Measurements from ENCODE around the gene ADAM8. TPM values are rescaled to one million over a fixed set of nuclear protein-coding genes. Genes with fewer than 3 reads are reported as not detected.

ADAM8 gene
- total and polyA plus RNA-seq, 2 donors (not counting 1 experiment from before 2014, with no cell fraction given), result 116 to 196 TPM

- Histone ChIP-seq H3K9ac (ENCODE audit: low read length) (peak overlapping the region; percentile 0), H3K27me3 (replicated peaks in 1 of 4; ENCODE audit: control extremely low read depth in 1 of 4, control insufficient read depth in 3 of 4, insufficient read depth in 4 of 4, low read length in 3 of 4) (no peaks in the 10 kb centered on the region), H3K36me3 (replicated peaks in 1 of 2; ENCODE audit: control extremely low read depth in 1 of 2, control insufficient read depth in 1 of 2, extremely low read depth in 1 of 2, insufficient read depth in 2 of 2, low read length in 1 of 2) (peaks cover 0 to 29% of the 10 kb centered on the region in 2 experiments), H3K9me3 (ENCODE audit: control extremely low read depth in 1 of 3, control insufficient read depth in 2 of 3, insufficient read depth in 1 of 3, low read length in 2 of 3) (no peaks in the 10 kb centered on the region), H3K4me3 (ENCODE audit: control extremely low read depth in 1 of 5, extremely low read depth in 1 of 5, insufficient read depth in 1 of 5, low read depth in 2 of 5, low read length in 4 of 5) (peak overlapping the region in 1 of 5 experiments; percentile 83), H2AFZ (ENCODE audit: insufficient read depth, low read depth, low read length, poor library complexity, severe bottlenecking) (no peak overlapping the region), H3K4me2 (replicated peaks; ENCODE audit: low read depth, low read length, poor library complexity, severe bottlenecking) (peak overlapping the region; percentile 99), H3K27ac (ENCODE audit: low read length in 2 of 2) (peak overlapping the region; percentile 57 to 97), H3K79me2 (ENCODE audit: control insufficient read depth, insufficient read depth, low read length) (peaks cover 12% of the 10 kb centered on the region), H4K20me1 (ENCODE audit: control insufficient read depth, insufficient read depth, low read length, poor library complexity, severe bottlenecking) (peaks cover 21% of the 10 kb centered on the region), H3K4me1 (ENCODE audit: control insufficient read depth in 2 of 2, insufficient read depth in 2 of 2, low read length in 2 of 2) (peaks cover 45 to 70% of the 10 kb centered on the region in 2 donors)
- WGBS (ENCODE audit: insufficient coverage), result 79% methylated on average over 22 of the region's 25 CpGs
- no peak for ATAC-seq (ENCODE audit: low read depth)
- Mint-ChIP-seq H3K4me3 (peak overlapping the region; percentile 90), H3K27me3 (no peaks in the 10 kb centered on the region), H3K27ac (peak overlapping the region; percentile 95), H3K4me1 (peaks cover 43% of the 10 kb centered on the region), H3K9me3 (ENCODE audit: insufficient read depth) (no peaks in the 10 kb centered on the region)
- ChIA-PET POLR2A (interaction anchor here (0.7 to 2.1 kb wide), 3 partner anchors 13 to 19 kb away, joined by 3 to 10 read pairs (median 5); no protein-coding TSS in a partner anchor), CTCF (interaction anchor here (0.9 to 3.7 kb wide), 9 partner anchors 13 to 243 kb away, joined by 3 to 21 read pairs (median 5); no protein-coding TSS in a partner anchor)
- intact Hi-C loops (cut with micrococcal nuclease), result loop anchor here (5.0 to 10.0 kb wide), 2 partner anchors 115 to 133 kb away; partner anchors contain the start of gene MTG1
- TF ChIP-seq CTCF (IDR thresholded peaks at IDR 0.05) (no peak), EZH2 (IDR thresholded peaks at IDR 0.05; ENCODE audit: borderline replicate concordance, insufficient read depth, low read depth, low read length, poor library complexity, severe bottlenecking) (no peak)
- peak; percentile 43 for DNase-seq
These were observed 767 bp upstream of the ADAM8 start for GRCh38 chr10:133277277-133277992.

- Mint-ChIP-seq H3K4me1 (peaks cover 43% of the 10 kb centered on the region), H3K27ac (peak overlapping the region; percentile 95), H3K9me3 (ENCODE audit: insufficient read depth) (no peaks in the 10 kb centered on the region), H3K27me3 (no peaks in the 10 kb centered on the region), H3K4me3 (peak overlapping the region; percentile 89)
- DNase-seq (no peak), ATAC-seq (ENCODE audit: low read depth) (no peak)
- peaks cover 0 to 29% of the 10 kb centered on the region in 2 experiments for H3K36me3 ChIP-seq (replicated peaks in 1 of 2; ENCODE audit: control extremely low read depth in 1 of 2, control insufficient read depth in 1 of 2, extremely low read depth in 1 of 2, insufficient read depth in 2 of 2, low read length in 1 of 2)
- TF ChIP-seq EZH2 (IDR thresholded peaks at IDR 0.05; ENCODE audit: borderline replicate concordance, insufficient read depth, low read depth, low read length, poor library complexity, severe bottlenecking) (no peak), CTCF (IDR thresholded peaks at IDR 0.05) (no peak)
- intact Hi-C loops (cut with micrococcal nuclease), result loop anchor here (5.0 to 10.0 kb wide), 2 partner anchors 116 to 131 kb away; partner anchors contain the start of gene MTG1
- peaks cover 45 to 70% of the 10 kb centered on the region in 2 donors for H3K4me1 ChIP-seq (ENCODE audit: control insufficient read depth in 2 of 2, insufficient read depth in 2 of 2, low read length in 2 of 2)
- H3K4me2 ChIP-seq (replicated peaks; ENCODE audit: low read depth, low read length, poor library complexity, severe bottlenecking), result peak overlapping the region; percentile 99
- H2AFZ ChIP-seq (ENCODE audit: insufficient read depth, low read depth, low read length, poor library complexity, severe bottlenecking), result peak overlapping the region; percentile 64
- H3K9ac ChIP-seq (ENCODE audit: low read length), result peak overlapping the region; percentile 96
- WGBS (ENCODE audit: insufficient coverage), result 5% methylated on average over 4 of the region's 6 CpGs
- ChIA-PET CTCF (interaction anchor here (0.9 to 3.3 kb wide), 4 partner anchors 9 to 53 kb away, joined by 3 to 80 read pairs (median 4); no protein-coding TSS in a partner anchor), POLR2A (interaction anchor here (0.6 to 2.6 kb wide), 6 partner anchors 12 to 754 kb away, joined by 3 to 12 read pairs (median 10); partner anchors contain the start of genes TUBGCP2 and ZNF511)
- H3K4me3 ChIP-seq (ENCODE audit: control extremely low read depth in 1 of 5, extremely low read depth in 1 of 5, insufficient read depth in 1 of 5, low read depth in 2 of 5, low read length in 4 of 5), result peak overlapping the region; percentile 79 to 96 (median 83)
- no peaks in the 10 kb centered on the region for H3K9me3 ChIP-seq (ENCODE audit: control extremely low read depth in 1 of 3, control insufficient read depth in 2 of 3, insufficient read depth in 1 of 3, low read length in 2 of 3)
- H4K20me1 ChIP-seq (ENCODE audit: control insufficient read depth, insufficient read depth, low read length, poor library complexity, severe bottlenecking), result peaks cover 21% of the 10 kb centered on the region
- H3K27me3 ChIP-seq (replicated peaks in 1 of 4; ENCODE audit: control extremely low read depth in 1 of 4, control insufficient read depth in 3 of 4, insufficient read depth in 4 of 4, low read length in 3 of 4), result no peaks in the 10 kb centered on the region
- H3K79me2 ChIP-seq (ENCODE audit: control insufficient read depth, insufficient read depth, low read length), result peaks cover 12% of the 10 kb centered on the region
- H3K27ac ChIP-seq (ENCODE audit: low read length in 2 of 2), result peak overlapping the region; percentile 94 to 97
These were observed 601 bp downstream of the ADAM8 start for GRCh38 chr10:133276100-133276434.
